NCI-H1048 (cell line): ENCODE data around the gene PDE6D.
A peak's percentile ranks its signal among the peaks of the same experiment; 100 is the strongest.

ENCODE experiments used
- DNase-seq: peaks from one replicate; lab custom pipeline; 2025; lab: John Stamatoyannopoulos, UW

PDE6D gene

DNA sequence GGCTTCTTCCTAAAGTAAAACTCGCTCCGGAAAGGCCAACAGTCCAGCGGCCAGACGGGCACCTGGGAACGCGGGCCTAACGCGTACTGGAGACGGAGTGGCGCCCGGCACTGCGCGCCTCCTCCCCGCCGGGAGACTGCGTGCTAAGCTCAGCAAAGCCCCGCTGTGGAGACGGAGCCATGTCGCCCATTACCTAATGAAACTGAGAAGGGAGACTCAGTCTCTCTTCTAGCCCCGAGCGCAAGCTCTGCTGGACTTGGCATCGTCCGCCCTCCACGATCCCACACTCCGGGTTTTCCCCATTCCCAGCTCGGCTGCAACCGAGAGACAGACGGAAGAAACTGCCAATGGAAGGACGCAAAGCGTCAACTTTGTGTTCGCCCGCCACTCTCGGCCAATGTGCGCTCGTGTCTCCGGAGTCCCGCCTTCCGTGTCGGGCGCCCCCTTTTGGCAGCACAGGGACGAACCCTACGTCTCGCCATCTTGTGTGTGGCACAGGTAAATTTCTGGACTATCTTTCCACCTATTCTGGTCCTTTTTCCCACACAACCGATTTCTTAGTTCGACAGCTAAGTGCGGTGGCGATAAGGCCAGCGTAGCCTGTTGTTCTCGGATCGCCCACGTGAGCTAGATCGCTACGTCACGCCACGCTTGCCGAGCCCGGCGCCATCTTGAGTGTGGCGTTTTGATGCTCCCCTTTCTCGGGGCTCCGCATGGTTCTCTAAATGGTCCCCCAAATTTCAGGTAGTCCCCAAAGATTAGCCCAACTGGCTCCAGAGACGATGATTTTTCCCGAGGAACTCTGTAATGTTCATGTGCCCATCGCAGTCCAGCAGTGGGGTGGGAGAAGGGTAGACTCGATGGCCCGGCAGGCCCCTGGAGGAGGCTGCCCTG, 74.1 kb downstream of the PDE6D start:
- DNase-seq = peak; percentile 90

DNA sequence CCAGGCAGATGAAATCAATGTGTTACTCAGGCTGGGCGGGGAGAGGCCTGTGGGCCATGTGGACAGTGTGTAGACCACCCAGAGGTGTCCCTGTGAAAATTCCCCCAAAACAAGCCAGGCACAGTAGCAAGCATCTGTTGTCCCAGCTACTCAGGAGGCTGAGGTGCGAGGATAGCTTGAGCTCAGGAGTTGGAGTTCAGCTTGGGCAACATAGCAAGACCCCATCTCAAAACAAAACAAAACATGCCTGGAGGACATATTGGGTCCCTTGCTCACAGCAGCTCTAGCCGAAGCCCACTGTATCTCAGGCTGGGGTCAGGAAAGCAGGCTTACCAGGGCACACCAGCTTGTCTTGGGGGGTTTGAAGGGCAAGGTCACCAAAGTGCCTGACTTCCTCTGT, 77.1 kb downstream of the PDE6D start:
- DNase-seq = no peak

DNA sequence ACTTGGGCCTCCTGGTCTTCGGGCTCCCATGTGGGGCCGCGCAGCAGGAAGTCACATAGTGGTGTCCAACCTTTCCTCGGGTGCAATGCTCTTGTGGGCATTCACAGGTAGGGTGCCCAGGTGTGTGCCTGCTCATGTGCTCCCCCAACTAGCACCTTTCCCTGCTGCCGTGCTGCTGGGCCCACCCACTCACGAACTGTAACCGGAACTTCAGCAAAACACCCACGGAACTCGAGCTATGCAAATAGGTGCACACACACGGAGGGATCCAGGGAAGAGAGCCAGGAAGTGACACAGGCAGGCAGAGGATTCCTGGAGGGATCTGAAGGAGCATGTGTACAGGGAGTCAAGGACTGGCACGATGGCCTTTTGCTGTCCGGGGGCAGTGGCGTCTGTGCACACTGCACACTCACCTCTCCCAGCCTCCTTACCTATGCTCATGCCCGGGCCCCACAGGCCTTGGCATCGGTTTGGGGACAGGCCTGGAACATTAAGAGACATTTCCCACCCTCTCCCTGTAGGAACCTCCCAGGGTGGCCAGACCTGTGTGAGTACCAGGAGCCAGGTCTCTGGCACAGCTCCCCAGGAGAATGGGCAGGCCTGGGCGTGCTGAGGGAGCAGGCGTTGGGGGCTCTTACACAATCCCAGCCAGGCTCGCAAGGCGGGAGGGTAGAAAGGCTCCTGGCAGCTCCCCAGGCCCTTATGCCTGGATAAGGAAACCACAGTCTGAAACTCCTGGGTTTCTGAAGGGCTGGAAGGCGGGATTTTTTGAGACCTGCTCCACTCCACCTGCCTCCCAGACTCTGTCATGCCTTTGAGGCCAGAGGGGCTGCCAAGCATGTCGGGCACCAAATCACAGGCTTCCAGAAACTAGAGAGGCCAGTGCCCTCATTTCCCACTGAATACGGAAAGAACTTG, 79.4 kb downstream of the PDE6D start:
- DNase-seq = no peak

DNA sequence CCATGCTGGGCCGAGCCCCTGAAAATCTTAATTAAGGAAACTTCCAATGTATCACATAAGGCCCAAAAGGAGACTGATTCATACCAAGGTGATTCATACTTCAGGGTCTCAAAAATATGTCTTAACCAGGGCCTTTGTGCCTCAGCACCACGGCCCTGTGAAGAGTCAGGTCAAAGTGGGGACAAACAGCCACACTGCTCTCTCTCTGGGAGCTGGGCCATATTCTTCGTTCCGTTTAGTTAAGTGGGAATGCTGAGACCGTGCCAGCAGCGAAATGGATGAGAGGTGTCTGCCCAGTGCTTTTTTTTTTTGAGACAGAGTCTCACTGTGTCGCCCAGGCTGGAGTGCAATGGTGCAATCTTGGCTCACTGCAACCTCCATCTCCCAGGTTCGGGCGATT, 82.1 kb downstream of the PDE6D start:
- no peak for DNase-seq

DNA sequence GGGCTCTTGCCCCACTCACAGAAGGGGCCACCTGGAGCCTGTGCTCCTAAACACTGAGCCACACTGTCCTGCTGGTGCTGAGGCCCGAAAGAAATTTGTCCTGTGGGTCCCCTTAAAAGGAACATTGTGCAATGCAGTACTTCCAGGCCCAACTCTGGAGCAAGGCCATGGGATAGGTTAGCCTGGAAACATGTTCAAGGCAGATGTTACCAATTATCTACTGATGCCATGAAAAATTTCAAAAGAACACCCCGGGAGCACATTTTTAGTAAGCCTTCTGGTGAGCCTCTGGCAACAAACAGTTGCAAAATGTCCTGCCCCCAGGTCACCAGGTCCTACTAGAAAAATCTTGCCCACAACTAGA, 85.1 kb downstream of the PDE6D start:
- DNase-seq = no peak

DNA sequence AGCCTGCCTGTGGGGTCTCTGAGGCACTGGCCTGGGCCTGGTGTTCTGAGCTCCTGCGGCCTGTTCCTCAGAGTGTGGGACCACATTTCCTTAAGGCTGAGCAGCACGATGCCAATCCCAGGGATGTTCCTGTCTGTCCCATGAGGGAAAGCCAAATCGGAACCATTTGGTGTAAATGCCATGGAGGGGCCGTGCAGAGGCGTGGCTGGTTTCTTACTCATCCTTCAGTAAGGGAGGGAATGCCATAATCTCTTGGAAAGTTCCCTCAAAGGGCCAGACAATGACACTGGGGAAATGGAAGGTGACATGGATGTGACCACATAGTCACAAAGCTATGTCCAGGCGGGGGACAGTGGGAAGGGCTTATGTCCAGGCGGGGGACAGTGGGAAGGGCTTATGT, 87.1 kb downstream of the PDE6D start:
- DNase-seq = no peak

DNA sequence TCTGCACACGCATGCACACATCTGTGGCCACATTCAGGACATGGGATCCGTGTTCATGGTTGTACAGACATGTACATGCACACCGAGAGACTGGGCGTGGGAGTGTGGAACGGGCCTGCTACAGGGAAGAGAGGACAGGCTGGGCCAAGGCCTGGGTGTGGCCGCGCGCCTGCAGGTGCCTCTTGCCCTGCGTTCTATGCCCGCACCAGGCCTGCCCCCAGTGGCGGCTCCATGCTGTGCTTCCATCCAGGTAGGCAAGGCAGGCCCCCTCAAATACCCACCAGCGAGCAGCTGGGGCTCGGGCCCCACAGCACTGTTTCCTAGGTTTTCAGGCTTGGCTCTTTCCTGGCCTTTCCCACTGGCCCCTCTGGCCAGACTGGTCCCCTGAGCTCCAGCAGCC, 88.2 kb downstream of the PDE6D start:
- no peak for DNase-seq

DNA sequence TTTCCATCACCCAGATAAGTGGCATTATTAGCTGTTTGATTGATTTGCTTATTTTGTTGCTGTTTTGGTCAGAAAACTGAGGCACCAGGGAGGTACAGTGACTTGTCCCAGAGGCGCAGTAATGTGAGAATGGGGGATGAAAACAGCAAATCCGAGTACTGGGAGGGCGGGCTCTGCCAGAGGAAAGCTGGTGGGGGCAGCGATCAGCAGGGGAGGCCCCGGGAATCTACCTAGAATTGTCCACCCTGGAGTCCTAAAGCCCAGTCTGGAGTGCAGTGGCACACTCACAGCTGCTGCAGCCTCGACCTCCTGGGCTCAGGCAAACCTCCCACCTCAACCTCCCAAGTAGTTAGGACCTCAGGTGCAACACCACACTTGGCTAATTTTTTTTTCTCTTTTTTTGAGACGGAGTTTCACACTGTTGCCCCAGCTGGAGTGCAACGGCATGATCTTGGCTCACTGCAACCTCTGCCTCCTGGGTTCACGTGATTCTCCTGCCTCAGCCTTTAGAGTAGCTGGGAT, 89.8 kb downstream of the PDE6D start:
- DNase-seq = no peak

DNA sequence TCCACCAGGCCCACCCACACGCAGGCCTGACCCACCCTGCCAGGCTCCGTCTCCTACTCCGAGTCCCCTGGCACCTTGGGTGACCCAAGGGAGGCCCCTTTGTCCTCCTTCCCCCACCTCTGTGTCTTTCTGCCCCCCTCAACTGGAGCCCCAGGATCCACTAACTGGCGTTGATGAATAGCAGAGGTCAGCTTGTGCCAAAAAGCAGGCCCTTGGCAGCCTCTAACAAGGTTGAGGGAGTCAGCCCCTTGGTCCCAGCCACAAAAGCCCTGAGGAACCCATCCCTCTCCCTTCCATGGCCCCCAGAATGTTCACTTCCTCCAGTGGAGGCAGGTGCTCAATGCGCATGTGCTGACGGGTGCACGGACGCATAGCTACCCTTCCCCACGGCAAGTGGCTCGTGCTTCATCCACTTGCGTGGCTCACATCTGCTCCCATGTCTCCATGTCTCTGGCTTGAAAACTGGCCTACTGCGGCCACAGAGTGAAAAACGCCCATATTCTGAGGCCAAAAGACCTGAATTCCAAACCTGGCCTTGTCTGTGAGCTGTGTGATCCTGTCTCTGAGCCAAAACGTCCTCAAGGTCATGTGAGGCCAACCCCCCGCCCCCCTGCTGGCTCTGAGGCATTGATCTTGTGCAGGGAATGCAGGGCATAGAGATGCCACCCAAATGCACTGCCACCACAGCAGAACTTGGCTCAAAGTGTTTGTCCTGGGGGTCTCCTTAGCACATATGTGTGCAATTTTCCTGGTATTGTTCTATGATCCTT, 91.8 kb downstream of the PDE6D start:
- no peak for DNase-seq

DNA sequence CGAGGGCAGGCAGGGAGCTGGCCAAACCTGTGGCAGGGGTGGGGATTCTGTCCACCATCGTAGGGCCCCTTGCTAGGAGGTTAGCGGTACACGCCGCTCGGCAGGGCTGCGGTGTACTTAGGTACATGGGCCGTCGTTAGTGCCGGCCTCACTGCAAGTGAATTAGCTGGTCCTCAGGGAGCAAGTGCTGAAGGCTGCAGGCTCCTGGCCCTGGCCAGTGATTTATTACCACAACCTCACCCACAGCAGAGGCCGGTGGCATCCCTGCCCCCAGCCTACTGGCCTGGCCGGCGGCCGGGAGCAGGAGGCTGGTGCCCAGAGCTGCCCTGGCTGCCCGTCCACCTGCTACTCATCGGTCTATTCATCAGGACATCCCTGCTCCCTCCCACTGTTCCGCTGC, 92.4 kb downstream of the PDE6D start:
- DNase-seq = no peak

DNA sequence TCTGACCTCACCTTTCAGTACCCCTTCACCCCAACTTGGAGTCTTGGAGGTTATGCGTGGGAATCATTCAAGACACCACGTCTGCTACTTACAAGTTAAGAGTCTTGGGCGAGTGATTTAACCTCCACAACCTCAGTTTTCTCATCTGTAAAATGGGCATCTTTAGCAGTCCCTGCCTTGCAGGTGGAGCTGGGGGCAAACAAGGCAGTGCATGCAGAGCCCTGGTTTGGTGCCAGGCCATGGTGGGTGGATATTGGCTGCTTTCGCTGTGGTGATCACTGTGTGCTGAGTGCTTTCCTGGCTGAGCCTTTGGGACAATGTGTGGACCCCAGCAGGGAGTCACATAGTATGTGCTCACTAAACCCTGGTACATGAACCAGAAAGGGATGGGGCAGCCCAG, 93.1 kb downstream of the PDE6D start:
- DNase-seq = no peak

DNA sequence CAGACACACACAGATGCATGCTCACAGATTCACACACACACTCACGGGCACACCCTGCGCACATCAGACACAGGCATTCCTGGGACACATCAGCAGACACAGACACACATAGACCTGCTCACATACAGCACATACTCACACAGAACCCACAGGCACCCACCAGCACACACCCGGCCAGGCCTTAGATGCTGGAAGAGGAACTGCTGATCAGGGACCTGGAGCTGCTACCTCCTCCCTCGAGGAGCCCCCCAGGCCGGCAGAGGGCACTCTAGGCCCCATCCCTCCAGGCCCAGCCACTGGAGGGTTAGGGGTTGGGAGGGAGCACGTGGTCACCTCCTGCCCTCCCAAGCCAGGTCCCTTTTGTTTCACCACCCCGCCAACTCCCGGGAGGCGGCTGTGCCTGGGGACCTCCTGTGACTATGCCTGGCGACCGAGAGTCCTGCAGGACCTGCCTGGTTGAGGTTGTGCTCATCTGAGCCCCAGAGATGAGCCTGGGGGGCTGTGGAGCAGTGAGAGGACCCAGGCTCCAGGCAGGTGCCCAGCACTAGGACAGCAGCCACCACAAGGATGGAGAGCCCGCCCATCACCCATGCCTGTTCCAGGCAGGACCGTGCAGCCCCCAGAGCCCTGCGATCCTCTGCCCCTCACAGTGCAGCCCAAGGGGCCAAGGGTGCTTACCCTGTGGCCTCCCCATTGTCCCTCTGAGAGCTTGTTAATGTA, 93.8 kb downstream of the PDE6D start:
- no peak for DNase-seq

DNA sequence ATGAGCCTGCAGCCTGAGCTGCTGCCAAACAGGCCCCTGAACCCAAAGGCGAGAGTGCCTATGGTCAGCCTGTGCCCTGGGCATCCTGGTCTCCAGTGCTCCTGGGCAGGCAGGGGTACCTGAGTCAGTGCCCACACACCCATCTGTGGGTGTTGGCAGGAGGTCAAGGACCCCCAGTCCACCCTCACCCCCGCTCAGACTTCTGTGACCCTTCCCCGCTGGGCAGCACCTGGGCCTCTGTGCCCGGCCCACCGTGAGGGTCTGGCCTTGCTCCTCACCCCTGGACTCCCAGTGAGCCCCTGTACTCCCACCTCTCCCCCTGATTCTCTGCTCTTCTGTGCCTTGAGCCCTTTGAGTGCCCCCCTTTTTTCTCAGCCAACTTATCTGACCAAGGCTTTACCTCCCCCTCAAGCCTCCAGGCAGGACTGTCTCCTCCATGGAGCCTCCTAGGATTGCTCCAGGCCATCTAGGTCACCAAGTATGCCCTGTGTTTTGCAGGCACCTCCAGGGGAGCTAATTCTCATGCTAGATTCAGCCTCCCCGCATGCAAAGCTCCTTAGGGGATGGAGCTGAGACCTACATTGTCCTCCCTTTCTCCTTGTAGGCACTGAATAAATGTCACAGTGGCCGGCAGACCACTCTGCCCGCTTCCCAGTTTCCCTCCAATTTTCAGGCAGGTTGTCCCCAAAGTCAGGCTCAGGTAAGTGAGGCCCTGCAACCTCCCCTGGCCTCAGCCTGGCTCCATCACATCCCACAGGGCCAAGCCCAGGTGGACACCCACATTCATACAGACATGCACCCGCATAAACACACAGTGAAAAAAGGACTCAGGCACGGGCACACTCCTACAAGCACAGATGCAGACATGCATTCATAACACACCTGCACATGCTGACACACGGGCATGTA, 94.6 kb downstream of the PDE6D start:
- no peak for DNase-seq

DNA sequence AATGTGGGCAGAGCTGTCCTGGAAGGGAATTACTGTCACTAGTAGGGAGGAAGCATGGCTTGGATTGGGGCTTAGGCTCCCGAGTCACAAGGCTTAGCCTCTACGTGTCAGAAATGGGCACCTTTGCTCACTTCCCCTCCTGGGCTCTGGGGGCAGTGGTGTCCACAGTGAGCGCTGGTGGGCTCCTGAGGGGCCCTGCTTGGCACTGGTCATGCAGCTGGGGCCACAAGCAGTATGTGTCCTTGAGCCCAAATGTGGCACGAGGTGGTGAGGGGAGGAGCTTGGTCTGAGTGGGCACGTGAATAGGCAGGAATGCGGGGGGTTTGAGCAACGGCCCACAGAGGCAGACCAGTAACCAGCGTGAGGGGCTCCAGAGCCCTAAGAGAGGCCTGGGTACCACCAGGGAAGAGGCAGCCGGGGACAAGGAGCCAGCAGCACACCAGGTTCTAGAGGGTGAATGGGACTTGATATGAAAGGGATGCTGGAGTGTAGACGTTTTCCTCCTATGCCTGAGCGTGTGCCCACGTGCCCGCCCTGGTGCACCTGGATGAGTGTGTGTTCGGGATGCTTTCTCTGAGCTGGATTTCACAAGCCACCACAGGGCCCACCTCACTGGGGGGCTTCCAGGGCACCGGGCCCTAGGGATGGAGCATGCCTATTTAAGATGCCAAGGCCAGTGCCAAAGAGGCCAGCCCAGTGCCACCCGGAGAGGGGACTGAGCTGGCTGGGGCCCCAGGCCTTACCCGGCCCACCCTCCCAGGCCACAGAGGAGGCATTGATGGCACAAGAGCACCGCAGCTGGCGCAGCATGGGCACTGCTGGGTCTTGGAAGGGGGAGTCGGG, 95.5 kb downstream of the PDE6D start:
- no peak for DNase-seq

DNA sequence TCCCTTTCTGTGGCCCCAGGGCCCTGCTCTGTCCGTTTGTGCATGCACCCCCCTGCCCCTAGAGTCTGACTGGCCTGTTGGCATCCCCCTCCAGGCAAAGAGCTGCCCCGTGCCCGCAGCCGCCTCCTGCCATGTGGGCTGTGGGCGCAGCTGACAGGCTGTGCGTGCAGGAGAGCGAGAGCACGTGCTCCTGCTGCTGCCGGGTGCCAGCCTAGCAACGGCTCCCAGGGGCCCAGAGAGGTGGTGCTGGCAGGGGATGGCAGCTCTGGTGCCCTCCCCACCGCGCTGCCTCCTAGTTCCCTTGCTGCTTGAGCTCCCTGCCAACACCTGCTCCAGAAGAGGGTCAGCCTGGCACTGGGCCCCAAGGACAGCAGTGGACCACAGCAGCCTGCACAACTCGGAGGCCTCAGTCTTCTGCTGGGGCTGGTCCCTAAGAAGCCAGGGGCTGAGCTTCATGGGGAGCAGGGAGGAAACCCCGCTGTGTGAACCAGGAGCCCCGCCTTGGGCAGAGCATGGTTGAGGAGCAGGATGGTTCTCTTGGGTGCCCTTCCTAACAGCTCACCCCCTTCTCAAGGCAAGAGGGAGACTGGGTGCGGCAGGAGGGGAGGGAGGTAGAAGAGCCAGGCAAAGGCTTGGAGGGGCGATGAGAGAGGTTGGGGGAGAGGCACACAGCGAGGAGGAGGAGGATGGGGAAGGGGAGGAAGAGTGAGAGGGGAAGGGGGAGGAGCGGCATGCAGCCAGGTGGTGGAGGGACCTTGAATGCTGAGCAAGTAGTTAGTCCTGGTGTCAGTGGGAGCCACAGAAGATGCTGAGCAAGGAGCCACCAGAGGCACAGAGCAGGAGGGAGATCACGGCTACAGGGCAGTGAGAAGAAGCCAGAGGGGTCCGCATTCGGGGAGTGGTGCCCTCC, 96.5 kb downstream of the PDE6D start:
- no peak for DNase-seq

DNA sequence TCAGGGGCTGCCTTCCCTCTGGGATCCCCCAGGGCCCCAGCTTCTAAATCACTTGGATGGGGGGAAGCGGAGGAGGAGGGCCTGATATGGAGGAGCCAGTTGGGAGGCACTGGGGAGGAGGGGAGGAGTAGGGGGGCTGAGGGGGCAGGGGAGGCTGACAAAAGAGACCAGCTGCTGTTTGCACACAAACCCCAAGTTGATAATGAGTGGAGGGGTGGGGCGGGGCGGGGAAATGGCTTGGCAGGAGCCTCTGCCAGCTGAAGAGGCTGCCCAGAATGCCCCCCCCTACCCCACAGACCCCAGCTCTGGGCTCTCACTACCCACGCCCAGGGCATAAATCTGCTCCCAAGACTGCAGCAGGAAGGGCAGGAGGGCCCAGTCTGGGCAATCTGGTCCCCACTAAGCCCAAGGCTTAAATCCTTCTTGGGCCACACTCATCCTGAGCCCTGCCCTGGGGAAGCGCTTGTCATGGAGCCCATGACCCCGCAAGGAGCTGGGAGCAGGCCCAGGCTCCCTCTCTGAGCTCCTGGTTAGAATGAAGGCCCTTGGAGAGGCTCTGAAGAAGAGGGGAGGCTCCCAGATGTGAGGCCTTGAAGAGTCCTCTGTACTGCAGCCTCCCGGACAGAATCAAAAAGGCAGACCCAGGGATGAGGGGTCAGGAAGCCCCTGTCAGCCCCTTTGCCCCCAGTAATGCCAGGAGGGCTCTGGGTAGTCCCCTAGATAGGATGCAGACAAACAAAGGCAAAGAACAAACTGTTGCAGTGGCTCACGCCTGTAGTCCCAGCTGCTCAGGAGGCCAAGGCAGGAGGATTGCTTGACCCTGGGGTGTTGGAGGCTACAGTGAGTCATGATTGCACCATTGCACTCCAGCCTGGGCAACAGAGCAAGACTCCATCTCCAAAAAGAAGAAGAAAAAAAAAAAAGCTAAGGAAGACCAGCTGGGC, 97.5 kb downstream of the PDE6D start:
- no peak for DNase-seq

DNA sequence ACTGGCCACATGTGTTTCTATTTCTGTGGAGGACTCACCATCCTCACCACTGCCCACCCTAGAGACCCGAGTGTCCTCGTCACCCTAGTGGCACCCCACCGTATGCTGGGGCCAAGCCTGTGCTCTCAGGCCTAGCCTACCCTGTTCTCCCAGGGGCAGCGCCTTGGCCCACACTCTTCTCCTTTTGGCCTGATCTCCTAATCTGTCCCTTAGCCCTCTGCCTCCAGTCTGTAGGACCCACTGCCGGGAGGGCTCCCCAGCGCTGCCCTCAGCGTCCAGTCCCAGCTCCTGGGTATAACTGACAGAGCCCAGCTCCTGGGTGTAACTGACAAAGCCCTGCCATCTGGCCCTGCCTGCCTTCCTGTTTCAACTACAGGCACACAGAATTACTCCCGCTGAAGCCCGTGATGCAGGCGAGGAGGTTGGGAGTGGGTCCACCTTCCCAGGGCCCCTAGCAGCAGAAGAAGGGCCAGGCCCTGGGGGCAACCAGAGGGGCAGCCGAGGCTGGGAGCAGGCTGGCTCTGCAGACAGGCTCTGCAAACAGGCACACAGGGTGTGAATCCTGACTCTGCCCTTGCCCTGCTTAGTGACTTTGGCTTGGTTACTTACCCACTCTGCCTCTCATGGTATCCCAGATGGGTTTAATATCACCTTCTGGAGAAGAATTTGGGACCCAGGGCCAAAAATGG, 98.3 kb downstream of the PDE6D start:
- no peak for DNase-seq
